ENCODE results near the gene KRTAP3-3.

DNA sequence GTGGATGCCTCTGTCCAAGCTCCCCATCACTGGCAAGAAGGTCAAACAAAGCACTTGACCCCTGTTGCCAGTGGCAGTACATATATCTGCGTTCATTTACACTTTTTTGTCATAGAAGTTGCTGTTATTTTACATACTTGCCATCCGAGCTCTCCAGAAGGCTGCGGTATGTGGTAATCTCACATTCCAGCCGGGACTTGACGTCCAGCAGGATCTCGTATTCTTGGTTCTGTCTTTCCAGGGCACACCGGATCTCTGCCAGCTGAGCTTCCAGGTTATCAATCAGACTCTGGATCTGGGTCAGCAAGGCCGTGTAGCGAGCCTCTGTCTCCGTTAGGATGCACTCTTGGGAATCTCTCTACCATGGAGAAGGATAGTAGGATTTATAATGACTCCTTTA lies 33.8 kb downstream of the KRTAP3-3 start:
- TF ChIP-seq, protein P1, sequence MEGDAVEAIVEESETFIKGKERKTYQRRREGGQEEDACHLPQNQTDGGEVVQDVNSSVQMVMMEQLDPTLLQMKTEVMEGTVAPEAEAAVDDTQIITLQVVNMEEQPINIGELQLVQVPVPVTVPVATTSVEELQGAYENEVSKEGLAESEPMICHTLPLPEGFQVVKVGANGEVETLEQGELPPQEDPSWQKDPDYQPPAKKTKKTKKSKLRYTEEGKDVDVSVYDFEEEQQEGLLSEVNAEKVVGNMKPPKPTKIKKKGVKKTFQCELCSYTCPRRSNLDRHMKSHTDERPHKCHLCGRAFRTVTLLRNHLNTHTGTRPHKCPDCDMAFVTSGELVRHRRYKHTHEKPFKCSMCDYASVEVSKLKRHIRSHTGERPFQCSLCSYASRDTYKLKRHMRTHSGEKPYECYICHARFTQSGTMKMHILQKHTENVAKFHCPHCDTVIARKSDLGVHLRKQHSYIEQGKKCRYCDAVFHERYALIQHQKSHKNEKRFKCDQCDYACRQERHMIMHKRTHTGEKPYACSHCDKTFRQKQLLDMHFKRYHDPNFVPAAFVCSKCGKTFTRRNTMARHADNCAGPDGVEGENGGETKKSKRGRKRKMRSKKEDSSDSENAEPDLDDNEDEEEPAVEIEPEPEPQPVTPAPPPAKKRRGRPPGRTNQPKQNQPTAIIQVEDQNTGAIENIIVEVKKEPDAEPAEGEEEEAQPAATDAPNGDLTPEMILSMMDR (IDR thresholded peaks at IDR 0.05): no peak
- TF ChIP-seq EP300 (IDR thresholded peaks at IDR 0.05): no peak
